ENCODE measurements around the gene TSPAN2. TPM values are rescaled to one million over a fixed set of nuclear protein-coding genes. Genes with fewer than 3 reads are reported as not detected.

Gene TSPAN2
- total RNA-seq, 1 donor from 2014 or later: 0.79 TPM

DNA sequence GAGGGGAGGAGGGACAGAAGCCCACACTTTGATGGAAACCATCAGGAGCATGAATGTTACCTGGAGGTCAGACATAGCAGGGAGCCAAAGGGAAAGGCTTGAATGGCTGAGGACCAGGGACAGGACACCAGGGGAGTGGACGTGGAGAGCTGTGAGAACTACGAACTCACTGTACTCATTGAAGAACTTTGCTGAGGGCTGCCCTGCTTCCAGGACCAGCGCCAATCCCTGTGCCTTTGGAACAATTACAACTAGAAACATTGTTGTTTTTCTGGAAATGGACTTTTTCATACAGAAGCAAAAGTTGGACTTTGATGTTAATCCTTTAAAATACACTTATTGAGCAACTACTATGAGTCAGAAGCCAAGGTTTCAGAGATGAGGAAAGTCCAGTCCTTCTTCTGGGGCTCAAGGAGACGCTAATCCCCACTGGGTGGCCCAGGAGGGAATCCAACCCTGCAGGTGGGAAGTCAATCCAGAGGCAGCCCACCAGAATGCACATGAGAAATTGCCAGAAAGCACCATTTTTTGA lies 12.9 kb downstream of the TSPAN2 start:
- DNase-seq (ENCODE audit: low read depth in 2 of 2): no peak

DNA sequence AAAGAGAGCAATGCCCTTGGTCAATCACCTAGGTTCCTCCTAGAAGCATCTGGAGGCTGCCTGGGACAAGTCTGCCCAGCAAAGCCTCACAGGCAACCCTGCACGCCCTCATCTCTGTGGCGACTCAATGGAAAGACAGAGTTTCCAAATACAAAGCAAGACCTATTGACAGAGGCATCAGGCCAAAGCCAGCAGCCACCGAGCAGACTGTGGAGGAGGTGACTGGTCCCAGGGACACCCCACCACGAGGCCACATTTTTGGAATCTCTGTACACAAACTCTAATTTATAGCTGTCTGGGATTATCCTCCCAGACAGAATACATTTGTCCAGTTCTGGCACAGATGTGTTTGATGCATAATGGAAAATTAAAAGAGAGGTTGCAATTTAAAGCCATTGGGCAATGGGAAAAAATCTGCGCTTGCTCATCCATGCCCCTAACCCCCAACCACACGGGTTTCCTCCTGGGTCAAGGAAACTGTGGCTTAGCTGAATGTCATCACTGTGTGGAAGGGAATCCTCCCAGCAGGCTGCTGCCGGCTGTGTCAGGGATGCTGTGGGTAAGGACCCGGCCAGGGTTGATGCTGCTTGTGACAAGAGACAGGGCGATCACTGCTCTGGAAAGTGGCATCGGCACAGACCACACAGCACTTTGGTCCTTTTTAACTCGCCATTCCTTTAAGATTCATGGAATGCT lies 14.3 kb downstream of the TSPAN2 start:
- DNase-seq (ENCODE audit: low read depth in 2 of 2): peak in 1 of 2 donors; percentile 64

DNA sequence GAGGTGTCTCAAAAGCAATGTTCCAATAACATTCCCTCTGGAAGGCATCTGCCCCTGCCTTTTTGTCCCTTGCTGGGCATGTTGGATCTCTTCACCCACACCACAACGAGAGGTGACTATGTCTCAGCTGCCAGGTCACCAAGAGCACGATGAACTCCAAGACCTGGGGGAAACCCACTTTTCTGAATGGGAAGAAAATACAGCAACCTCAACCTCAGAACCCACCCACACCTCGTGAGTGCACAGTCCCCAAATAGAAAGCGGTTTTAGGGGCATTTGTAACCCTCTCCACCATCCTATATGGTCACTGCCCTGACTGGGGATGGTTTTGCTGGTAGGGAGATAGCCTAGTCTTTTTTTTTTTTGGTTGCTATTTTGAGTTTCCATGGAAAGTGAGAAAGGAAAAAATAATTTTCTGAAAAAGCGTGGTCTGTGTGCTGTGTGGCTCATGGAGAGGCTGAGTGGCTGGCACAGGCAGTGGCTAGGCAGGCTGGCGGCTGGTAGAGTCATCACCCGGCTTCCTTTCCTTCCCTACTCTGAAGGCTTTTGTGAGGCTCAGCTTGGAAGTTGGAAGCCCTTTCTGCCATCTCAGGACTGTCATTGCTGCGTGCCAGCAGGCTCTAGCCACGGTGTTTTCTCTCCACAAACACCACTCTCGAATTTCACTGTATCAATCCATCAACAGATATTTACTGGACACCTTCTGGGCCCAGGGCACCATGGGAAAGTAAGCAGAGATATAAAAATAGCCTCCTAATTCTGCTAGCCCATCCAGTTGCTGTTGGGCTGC lies 15.8 kb downstream of the TSPAN2 start:
- no peak for DNase-seq (ENCODE audit: low read depth in 2 of 2)

DNA sequence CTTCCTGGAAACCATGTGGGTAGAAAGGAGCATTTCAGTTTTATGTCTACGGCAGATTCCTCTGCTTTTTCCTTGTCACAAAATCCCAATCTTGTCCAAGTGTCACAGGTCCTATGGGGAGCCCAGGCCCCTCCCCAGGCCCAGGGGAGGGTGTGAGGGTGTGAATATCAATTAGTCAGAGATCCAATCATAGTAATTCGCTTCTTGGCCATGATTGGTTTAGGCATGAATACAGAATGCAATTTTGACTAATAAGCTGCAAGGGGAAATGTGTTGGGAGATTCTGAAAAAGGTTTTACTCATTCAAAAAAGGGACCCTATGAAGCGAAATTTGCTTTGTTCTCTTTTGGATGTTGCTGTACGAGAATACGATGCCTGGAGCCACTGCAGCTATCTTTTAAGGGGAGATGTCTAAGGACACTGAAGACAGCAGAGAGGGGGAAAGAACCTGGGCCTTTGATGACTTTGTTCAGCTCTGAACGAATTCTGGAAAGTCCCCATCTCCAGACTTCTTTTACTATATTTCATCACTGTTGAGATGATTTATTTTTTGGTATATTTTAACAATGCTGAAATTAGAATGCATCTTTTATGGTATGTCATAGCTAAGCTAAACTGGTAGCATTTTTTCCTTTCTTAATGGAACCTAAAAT lies 18.2 kb downstream of the TSPAN2 start:
- DNase-seq (ENCODE audit: low read depth in 2 of 2): no peak

DNA sequence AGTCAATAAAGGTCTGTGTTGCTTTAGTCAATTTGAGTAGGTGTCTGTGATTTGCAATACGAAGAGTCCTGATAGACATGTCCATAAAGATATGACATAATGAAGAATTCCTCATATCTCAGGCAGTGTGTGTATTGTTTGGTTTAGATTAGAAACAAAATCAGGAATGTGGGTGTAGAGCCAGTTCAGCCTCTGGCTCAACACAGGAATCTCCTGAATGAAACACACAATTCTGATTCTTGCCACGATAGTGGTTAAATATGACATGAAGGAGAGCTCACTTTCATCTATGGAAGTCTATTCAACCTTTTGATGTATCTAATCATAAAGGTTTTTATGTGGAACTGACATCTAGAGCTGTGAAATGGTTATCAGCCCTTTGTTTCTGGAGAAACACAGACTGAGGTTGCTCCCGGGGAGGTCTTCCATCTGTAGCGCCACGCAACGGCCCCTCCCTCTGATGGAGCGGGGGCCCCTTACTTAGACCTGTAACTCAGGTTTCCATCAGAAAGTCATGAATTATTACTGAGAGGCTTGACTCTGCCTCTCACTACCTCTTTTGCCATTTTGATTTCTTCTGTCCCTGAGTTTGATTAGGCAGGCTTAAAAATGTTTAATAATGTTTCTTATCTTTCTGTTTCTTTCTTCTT lies 19.5 kb downstream of the TSPAN2 start:
- no peak for DNase-seq (ENCODE audit: low read depth in 2 of 2)

DNA sequence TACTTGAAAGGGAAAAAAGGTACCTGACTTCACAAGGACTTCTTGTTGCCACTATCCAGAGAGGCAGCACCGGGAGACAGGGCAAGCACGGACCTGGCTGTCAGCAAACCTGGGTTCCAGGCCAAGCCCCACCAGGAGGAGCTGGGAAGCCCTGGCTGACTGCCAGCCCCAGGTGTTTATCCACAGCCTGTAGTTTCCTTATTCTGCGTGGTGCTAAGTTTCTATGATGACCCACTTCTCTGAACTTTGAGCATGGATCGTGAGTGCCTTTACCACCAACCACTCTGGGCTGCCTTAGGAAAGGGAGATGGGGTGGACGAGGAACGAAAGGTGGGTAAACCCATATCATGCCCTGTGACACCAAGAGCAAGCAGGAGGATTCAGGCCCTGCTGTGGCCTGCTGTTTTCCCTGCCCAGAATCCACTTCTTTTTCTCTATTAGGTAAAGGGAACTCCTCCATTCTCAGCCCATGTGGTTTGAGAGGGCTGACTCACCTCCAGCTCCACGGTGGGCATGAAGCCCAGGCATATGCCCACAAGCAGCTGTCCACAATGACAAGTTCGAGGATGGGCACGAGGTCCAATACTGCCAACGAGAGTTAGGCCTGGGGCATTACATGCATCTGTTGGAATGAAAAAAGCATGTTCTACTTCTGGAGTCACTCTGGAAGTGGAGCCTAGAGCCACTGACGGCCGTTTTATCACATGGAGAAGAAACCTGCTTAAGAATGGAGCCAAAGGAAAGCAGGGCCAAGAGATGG lies 20.3 kb downstream of the TSPAN2 start:
- no peak for DNase-seq (ENCODE audit: low read depth in 2 of 2)

DNA sequence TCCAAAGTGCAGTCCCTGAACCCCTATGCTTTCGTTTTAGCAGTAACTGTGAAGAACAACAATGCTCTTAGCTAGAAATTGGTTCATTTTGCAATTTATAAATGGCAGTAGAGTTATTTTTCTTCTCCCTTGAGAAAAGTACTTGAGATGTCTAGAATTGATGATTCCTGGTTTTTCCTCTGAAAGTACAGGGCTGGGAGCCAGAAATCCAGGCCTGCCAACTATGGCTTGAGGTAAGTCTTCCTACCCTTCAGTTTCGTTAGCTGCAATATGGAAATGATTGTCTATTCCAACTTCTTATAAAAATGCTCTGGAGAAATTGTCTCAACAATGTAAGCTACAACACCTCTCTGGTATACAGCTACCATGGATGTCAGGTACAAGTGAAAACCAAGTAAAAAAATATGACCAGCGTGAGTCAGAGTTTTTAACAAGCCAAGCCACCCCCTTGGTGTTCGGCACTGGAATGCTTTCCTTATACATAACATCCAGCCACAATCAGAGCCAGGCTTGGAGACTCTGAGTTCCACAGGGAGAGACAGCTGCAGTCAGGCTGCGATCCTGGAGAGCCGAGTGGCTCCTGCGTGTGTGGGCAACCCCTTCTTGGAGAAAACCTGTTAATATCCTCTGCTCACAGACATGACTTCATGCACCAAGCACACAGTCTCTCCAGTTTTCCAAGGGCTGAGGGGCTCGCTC lies 22.0 kb downstream of the TSPAN2 start:
- no peak for DNase-seq (ENCODE audit: low read depth in 2 of 2)

DNA sequence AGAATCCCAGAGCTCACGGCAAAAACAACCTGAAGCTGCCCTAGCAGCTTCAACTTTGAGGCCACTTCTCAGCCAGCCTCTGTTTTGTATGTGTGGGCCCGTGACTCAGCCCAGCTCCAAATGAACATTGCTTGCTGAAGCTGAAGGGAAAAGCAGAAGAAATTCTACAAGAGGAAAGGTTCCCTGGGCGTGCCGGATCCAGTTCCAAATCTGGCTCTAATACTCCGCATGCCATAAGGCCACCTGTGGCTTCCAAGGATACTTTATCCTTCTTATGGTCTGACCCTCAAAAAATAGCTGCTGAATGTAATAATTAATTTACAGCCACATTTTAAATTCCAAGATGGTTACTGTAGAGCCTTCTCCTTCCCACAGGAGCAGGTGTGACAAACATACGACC lies 24.3 kb downstream of the TSPAN2 start:
- DNase-seq (ENCODE audit: low read depth in 2 of 2): no peak

DNA sequence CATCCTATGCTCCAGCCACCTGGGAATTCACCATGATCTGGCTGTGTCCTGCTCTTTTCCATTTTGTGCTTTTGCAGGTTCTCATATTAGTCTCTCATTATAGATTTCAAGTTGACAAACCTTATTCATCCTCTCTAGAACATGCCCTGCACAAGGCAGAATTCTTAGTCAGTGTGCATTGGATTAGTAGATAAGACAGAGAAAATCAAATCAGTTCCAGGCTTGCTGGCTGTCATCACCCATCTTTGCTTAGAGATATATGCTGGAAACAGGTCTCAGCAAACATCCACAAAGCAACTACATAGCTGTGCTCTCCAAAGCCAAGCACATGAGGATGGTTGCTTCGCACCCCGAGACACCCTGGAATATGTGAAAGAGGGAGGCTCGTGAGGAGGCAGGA lies 24.8 kb downstream of the TSPAN2 start:
- DNase-seq (ENCODE audit: low read depth in 2 of 2): no peak

DNA sequence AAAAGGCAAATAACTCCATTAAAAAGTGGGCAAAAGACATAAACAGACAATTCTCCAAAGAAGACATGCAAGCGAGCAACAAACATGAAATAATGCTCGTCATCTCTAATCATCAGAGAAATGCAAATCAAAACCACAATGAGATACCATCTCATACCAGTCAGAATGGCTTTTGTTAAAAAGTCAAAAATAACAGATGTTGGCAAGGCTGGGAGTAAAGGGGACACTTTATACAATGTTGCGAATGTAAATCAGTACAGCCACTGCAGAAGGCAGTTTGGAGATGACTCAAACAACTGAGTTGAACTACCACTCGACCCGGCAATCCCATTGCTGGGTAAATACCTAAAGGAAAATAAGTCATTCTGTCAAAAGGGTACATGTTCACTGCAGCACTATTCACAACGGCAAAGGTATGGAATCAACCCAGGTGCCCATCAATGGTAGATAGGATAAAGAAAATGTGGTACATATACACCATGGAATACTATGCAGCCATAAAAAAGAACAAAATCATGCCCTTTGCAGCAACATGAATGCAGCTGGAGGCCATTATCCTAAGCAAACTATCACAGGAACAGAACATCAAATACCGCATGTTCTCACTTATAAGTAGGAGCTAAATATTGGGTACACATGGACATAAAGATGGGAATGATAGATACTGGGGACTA lies 25.9 kb downstream of the TSPAN2 start:
- peak in 1 of 2 donors; percentile 4 for DNase-seq (ENCODE audit: low read depth in 2 of 2)

DNA sequence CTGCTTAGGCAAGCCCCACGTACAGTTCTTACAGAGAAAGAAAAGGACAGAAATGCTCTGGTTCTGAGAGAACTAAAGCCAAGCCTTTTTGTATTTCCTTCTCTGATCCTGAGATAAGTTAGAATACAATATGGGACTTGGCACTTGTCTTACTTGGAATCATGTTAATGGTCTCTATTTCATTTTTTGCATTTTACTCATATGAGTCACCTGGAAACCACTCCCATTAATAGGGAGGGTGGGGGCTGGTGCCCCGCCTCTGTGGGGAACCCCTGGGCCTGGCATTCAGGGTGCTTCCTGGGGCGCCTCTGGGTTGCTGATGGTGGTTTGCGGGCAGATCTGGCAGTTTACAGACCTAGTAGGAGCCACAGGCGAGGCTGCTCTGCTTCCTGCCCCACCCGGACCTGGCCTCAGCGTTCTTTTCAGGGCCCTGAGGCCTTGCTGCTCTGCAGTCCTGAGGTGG lies 26.7 kb downstream of the TSPAN2 start:
- peak; percentile 29 to 56 for DNase-seq (ENCODE audit: low read depth in 2 of 2)

DNA sequence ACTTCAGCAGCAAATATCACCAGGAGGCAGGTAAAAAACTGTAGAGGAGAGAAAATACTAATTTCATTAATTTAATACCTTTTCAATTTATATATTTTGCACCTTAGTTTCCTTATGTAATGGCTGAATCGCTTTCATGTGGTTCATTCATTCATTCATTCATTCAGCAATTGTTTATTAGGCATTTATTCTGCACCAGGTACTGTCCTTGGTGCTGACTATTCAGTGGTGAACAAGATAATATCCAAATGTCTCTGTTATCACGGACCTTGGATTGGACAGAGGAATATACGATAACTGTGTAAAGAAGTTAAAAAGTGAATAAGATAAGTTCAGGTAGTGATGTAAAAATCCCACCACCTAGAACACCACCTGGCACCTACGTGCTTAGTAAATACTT lies 28.8 kb downstream of the TSPAN2 start:
- DNase-seq (ENCODE audit: low read depth in 2 of 2): no peak

DNA sequence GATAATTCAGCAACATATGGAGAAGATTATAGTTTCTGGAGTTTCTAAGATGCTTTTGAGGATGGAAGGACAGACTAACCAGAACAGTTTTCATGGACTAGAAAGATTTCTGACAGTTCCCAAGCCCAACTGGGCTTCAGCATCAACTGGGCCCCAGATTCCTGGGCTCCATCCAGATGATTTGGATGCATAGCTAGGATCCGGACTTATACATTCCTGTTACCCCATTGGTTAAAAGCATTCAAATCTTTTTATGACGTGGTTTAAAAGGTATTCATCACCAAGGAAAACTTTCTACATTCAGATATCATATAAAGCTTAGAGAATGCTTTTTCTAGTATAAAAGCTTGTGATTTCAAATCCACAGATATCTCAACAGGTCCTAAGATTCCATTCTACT lies 30.0 kb downstream of the TSPAN2 start:
- no peak for DNase-seq (ENCODE audit: low read depth in 2 of 2)

DNA sequence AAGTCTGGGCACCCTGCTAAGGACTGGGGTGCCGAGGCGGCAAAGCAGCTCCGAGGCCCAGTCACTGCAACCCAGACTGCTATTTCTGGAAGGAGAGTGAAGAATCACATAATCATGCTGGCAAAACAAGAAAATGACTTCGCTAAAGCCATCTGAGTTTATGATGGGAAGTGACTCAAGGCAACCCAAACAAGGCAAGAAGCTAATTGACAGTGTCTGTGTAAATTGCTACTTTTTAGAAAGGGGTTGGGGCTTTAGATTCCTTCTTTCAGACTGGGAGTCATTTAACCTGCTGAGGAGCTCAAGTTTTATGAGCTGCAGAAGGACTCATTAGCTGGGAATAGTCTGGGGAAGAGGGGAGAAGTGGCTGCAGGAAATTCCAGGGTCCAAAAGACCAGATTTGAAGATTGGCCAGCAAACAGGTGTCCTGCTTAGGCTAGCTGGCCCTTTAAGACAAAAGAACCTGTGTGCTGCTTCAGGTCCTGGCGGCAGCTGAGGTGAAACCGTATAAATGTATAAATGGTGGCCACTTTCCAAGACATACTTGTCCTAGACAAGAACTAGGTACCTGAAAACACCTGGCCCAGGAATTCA lies 31.5 kb downstream of the TSPAN2 start:
- no peak for DNase-seq (ENCODE audit: low read depth in 2 of 2)

DNA sequence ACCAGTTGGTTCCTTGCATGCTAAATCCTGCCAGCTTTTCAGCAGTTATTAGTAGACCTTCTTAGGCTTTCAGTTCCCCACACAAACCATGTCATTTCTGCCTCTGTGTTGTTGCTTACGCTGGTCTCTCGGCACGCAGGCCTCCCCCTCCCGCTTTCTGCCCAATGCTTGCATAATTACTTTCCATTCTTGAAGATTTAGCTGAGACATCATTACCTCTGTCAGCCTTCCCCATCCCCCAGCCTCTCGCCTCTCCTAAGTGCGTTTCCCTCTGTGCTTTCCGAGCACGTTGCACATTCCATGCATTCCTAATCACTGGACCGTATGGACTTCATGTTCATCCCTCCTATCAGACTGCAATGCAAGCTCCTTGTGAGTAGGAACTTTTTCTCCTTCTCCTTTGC lies 32.9 kb downstream of the TSPAN2 start:
- DNase-seq (ENCODE audit: low read depth in 2 of 2): no peak

DNA sequence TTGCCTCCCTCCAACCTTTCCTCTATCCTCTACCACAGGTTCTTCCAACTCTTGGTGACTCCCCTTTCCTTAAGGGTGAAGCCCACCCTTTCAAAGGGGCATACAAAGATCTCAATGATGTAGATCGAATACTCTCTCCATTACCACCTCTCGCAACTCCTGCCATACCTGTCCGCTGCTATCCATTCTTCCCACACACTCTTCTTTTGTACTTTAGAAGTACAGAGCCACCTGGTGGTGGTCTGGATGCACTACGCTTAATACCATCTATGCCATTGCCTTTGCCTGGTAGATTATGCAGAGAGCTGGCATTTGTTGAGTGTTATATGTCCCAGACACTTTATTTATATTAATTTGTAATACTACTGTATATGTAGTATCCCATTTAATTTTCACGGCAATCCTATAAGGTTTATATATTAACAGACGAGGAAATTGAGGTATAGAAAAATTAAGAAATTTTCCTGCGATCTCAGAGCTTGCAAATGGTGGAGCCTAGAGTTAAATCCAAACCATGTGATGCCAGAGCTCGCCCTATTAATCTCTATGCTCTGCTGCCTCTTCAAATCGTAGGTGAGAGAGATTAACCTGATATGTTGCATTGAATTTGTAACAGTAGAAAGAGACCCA lies 36.7 kb downstream of the TSPAN2 start:
- DNase-seq (ENCODE audit: low read depth in 2 of 2): peak; percentile 55 to 70

DNA sequence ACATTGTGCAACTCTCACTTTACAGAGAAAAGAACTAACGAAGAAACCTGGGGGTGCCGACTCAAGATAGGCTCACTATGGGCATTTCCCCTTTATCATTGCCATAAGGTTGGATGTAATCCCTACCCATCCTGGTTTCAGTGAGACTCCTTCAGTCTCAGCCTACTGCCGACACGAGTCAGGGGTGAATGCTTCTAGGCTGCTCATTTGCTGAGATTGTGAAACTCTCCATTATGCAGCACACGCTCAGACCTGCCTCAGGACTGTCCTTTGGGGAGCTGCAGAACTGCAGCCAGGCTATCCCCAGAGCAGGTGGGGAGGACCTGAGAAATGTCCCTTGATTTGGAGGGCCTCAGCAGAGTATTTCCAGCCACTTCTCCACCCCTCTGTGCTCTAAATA lies 37.5 kb downstream of the TSPAN2 start:
- DNase-seq (ENCODE audit: low read depth in 2 of 2): no peak

DNA sequence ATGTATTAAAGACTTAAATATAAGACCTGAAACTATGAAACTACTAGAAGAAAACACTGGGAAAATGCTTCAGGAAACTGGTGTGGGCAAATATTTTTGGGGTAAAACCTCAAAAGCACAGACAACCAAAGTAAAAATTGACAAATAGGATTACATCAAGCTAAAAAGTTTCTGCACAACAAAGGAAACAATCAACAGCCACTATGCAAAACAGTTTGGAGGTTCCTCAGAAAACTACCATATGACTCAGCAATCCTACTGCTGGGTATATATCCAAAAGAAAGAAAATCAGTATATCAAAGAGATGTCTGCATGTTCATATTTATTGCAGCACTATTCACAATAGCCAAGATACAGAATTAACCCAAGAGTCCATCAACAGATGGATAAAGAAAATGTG lies 42.6 kb downstream of the TSPAN2 start:
- no peak for DNase-seq (ENCODE audit: low read depth in 2 of 2)

DNA sequence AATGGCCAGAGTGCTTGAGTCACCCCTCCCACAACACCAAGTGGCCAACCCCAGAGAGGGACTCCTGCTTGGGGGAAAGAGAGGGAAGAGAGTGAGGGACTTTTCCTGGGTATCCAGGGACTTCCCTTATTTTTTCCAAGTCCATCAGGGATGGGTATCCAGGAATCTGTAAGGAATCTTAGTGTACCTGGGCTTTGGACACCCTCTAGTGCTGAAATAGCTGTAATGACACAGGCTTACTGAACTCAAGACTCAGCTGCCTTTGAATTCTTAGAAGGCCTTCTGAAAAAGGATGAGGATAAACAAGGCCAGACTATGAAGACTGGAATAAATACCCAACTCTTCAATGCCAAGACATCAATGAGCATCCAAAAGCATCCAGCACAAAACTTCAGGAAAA lies 47.6 kb downstream of the TSPAN2 start:
- peak; percentile 6 to 25 for DNase-seq (ENCODE audit: low read depth in 2 of 2)
